Thoracic aorta (tissue), 2 donors: ENCODE data around the gene FCER1A. TPM values are rescaled to one million over a fixed set of nuclear protein-coding genes. Genes with fewer than 3 reads are reported as not detected.
"Not testable (repeated sequence)": the region's sequence is repeated elsewhere in the genome, so short reads cannot be mapped to it uniquely, and the experiment has no call there.

Experiments
- ATAC-seq: fragments of 150-250 bp; one replicate; pipeline ENCODE4 v1.8.0; 2017; ENCODE audit warnings: low read depth; ENCODE audit not compliant: insufficient number of reproducible peaks, low FRiP score
- DNase-seq: peaks from one replicate; pipeline ENCODE4 v3.0.0-alpha.2; 2020; ENCODE audit warnings: low spot score
- H3K27ac ChIP-seq, 2 donors: fragments of 200-600 bp; sonication (generic); 1 replicate in 1 of 2; 2 replicates in 1 of 2; pipeline ENCODE4 v1.5.1; 2016; ENCODE audit warnings: mild to moderate bottlenecking in 2 of 2, moderate library complexity in 2 of 2
- H3K27me3 ChIP-seq: fragments of 200-600 bp; sonication (generic); replicated peaks from 2 replicates; pipeline ENCODE4 v1.6.0; 2016; ENCODE audit warnings: mild to moderate bottlenecking; ENCODE audit not compliant: insufficient read depth
- H3K36me3 ChIP-seq: fragments of 200-600 bp; sonication (generic); one replicate; pipeline ENCODE4 v1.5.1; 2016
- H3K4me1 ChIP-seq, 2 donors: fragments of 200-600 bp; sonication (generic); 1 replicate in 1 of 2; 2 replicates in 1 of 2; pipeline versions ENCODE4 v1.5.1 to v1.6.0; 2016; ENCODE audit warnings: low read depth in 2 of 2, mild to moderate bottlenecking in 1 of 2; ENCODE audit not compliant: control insufficient read depth in 1 of 2
- H3K4me3 ChIP-seq: fragments of 200-600 bp; sonication (generic); 2 replicates; pipeline ENCODE4 v1.5.1; 2016; ENCODE audit warnings: mild to moderate bottlenecking
- H3K9me3 ChIP-seq: fragments of 200-600 bp; sonication (generic); 2 replicates; pipeline ENCODE4 v1.5.1; 2016
- CTCF ChIP-seq: fragments of 200-600 bp; sonication (generic); IDR thresholded peaks from one replicate; pipeline ENCODE4 v1.5.1; 2019; ENCODE audit warnings: antibody characterized with exemption
- total RNA-seq, 2 donors: library from RNA; depleted of rRNA; stranded (reverse); fragments of >200 nt; gene quantifications; one replicate each; pipeline versions ENCODE4 v1.1.0 to v1.2.3, GENCODE V29; 2016

The FCER1A gene
- total RNA-seq, 2 donors from 2014 or later, result 2.7 to 2.8 TPM

GRCh38 chr1:159342761-159343425, 40.8 kb downstream of the FCER1A start:
- TF ChIP-seq CTCF, result no peak
- no peaks in the 10 kb centered on the region for H3K36me3 ChIP-seq
- H3K27me3 ChIP-seq, result no peaks in the 10 kb centered on the region
- no peak for DNase-seq
- H3K9me3 ChIP-seq, result no peaks in the 10 kb centered on the region
- no peaks in the 10 kb centered on the region for H3K4me1 ChIP-seq
- H3K27ac ChIP-seq, result no peak overlapping the region
- ATAC-seq, result no peak
- H3K4me3 ChIP-seq, result no peak overlapping the region

- ATAC-seq, DNase-seq, H3K9me3 ChIP-seq, H3K27ac ChIP-seq, H3K4me1 ChIP-seq, H3K4me3 ChIP-seq, H3K36me3 ChIP-seq, H3K27me3 ChIP-seq: not testable (repeated sequence)
Measured at GRCh38 chr1:159349374-159349773, 47.2 kb downstream of the FCER1A start.

GRCh38 chr1:159352436-159352835, 50.3 kb downstream of the FCER1A start:
- Histone ChIP-seq H3K27ac (no peak overlapping the region), H3K4me3 (no peak overlapping the region), H3K27me3 (no peaks in the 10 kb centered on the region), H3K36me3 (no peaks in the 10 kb centered on the region), H3K4me1 (no peaks in the 10 kb centered on the region), H3K9me3 (peaks cover 4% of the 10 kb centered on the region)
- TF ChIP-seq CTCF, result no peak
- no peak for DNase-seq
- no peak for ATAC-seq

Other genes starting within 250 kb of the FCER1A start
- gene AIM2, start 225.6 kb upstream of the FCER1A start, total RNA-seq, result 1 to 10 TPM; 1.1 to 3.4 TPM
- gene CADM3, start 130.7 kb upstream of the FCER1A start, total RNA-seq, result 1 to 10 TPM; 7.2 to 8.7 TPM
- 100 to 1,000 TPM; 123 to 177 TPM for gene ACKR1, start 97.5 kb upstream of the FCER1A start, total RNA-seq
- not detected for gene OR10J4, start 129.9 kb downstream of the FCER1A start, total RNA-seq
- not detected for gene OR10J1, start 137.4 kb downstream of the FCER1A start, total RNA-seq
- not detected for gene OR10J5, start 233.7 kb downstream of the FCER1A start, total RNA-seq